Subcutaneous adipose tissue (tissue), 4 donors: ENCODE measurements around the gene PRKAG2. TPM values are rescaled to one million over a fixed set of nuclear protein-coding genes. Genes with fewer than 3 reads are reported as not detected.

Experiments used
- CTCF ChIP-seq: fragments of 450-650 bp; IDR thresholded peaks from one replicate; pipeline ENCODE4 v1.5.1; 2016; ENCODE audit warnings: low read depth, mild to moderate bottlenecking, control low read depth, antibody characterized with exemption, moderate library complexity
- total RNA-seq, 4 donors: library from RNA; depleted of rRNA; stranded (reverse); fragments of >200 nt; gene quantifications; one replicate each; pipeline ENCODE4 v1.1.0, GENCODE V29; 2016

PRKAG2 gene
- total RNA-seq, 4 donors from 2014 or later: 47.1 to 77.6 (median 67.6) TPM

- no peak for TF ChIP-seq CTCF
Measured at GRCh38 chr7:151588982-151589381, 287.9 kb downstream of the PRKAG2 start.

- no peak for TF ChIP-seq CTCF
Measured at GRCh38 chr7:151586531-151587260, 290.2 kb downstream of the PRKAG2 start.

GRCh38 chr7:151585744-151586393, 291.0 kb downstream of the PRKAG2 start:
- no peak for TF ChIP-seq CTCF

- TF ChIP-seq CTCF: no peak
Measured at GRCh38 chr7:151581741-151582140, 295.2 kb downstream of the PRKAG2 start.

DNA sequence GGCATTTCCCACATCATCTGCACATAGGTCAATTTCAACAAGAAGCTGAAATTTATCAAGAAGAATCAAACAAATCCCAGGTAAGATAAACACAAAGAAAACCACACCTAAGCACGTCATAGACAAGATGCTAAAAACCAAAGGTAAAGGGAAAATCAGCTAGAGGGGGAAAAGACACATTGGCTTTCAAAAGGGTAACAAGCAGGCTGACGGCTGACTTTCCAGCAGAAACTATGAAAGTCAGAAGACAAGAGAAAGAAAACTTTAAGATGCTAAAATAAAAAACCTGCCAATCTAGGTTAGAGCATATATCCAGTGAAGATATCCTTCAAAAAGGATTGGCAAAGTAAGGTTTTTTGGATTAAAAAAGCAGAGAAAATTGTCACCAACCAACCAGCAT, 297.3 kb downstream of the PRKAG2 start:
- TF ChIP-seq CTCF: no peak

DNA sequence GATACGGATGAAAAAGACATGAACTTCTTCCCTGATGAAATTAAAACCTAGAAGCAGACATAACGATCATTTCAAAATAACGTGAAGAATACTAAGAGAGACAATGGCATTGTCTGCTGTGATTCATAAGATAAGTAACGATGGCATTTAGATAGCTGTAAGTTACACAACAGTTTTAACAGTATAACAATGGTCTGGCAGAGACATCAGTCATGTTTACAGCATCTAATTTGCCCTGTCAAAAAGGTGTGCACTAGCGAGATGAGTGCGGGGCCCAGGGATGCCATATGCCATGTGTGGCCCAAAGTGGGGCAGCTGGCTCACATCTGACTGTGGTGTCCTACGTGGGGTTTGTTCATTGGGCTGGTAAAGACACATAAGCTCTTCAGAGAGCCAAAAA, 301.5 kb downstream of the PRKAG2 start:
- no peak for TF ChIP-seq CTCF

DNA sequence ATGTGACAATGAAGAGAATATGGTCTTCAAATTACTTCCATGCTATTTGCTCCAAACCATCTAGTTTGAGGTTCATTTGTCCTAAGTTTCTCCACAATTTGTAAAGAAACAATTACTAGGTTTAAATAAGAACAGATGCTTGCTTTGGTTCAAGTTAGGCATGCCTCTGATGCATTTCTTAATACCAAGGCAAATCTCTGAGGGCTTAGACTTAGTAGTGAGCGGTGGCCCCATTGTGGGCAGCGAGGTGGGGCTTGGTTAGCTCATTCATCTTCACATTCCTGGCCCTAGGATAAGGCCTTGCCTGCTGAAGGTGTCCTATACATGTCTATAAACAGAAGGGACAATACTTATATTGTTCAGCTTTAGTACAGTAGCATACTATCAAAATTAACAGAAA, 304.8 kb downstream of the PRKAG2 start:
- no peak for TF ChIP-seq CTCF
